ENCODE measurements around the gene C6orf89. TPM values are rescaled to one million over a fixed set of nuclear protein-coding genes. Genes with fewer than 3 reads are reported as not detected.

C6orf89 gene
- total RNA-seq, 2 experiments from 2014 or later: 24.7 to 29.8 TPM

- Mint-ChIP-seq H3K4me3 (no peak overlapping the region), H3K27ac (no peak overlapping the region), H3K27me3 (no peaks in the 10 kb centered on the region), H3K9me3 (no peaks in the 10 kb centered on the region), H3K36me3 (ENCODE audit: low read depth) (peaks cover 36% of the 10 kb centered on the region), H3K4me1 (ENCODE audit: low read depth) (no peaks in the 10 kb centered on the region)
- ATAC-seq (no peak), DNase-seq (no peak)
- intact Hi-C loops (cut with micrococcal nuclease): no loop called here
- ChIA-PET POLR2A (no interaction called here), CTCF (no interaction called here)
- TF ChIP-seq, protein P1, sequence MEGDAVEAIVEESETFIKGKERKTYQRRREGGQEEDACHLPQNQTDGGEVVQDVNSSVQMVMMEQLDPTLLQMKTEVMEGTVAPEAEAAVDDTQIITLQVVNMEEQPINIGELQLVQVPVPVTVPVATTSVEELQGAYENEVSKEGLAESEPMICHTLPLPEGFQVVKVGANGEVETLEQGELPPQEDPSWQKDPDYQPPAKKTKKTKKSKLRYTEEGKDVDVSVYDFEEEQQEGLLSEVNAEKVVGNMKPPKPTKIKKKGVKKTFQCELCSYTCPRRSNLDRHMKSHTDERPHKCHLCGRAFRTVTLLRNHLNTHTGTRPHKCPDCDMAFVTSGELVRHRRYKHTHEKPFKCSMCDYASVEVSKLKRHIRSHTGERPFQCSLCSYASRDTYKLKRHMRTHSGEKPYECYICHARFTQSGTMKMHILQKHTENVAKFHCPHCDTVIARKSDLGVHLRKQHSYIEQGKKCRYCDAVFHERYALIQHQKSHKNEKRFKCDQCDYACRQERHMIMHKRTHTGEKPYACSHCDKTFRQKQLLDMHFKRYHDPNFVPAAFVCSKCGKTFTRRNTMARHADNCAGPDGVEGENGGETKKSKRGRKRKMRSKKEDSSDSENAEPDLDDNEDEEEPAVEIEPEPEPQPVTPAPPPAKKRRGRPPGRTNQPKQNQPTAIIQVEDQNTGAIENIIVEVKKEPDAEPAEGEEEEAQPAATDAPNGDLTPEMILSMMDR (IDR thresholded peaks at IDR 0.05): no peak
Observed at GRCh38 chr6:36973647-36974046, 87.9 kb downstream of the C6orf89 start.

- ATAC-seq (no peak), DNase-seq (no peak)
- Mint-ChIP-seq H3K4me1 (ENCODE audit: low read depth) (peaks cover 10% of the 10 kb centered on the region), H3K36me3 (ENCODE audit: low read depth) (peaks cover 28% of the 10 kb centered on the region), H3K9me3 (no peaks in the 10 kb centered on the region), H3K27ac (no peak overlapping the region), H3K27me3 (no peaks in the 10 kb centered on the region), H3K4me3 (no peak overlapping the region)
- CTCF ChIA-PET: interaction anchor here (1.1 to 1.2 kb wide), 2 partner anchors 38 to 42 kb away, joined by 4 read pairs; no protein-coding TSS in a partner anchor
- TF ChIP-seq, protein P1 (IDR thresholded peaks at IDR 0.05): no peak
- POLR2A ChIA-PET: interaction anchor here (0.6 to 2.9 kb wide), 3 partner anchors 8 to 95 kb away, joined by 3 to 15 read pairs (median 3); partner anchors contain the start of gene MTCH1
- intact Hi-C loops (cut with micrococcal nuclease): no loop called here
Observed at GRCh38 chr6:36975231-36976006, 89.7 kb downstream of the C6orf89 start.

DNA sequence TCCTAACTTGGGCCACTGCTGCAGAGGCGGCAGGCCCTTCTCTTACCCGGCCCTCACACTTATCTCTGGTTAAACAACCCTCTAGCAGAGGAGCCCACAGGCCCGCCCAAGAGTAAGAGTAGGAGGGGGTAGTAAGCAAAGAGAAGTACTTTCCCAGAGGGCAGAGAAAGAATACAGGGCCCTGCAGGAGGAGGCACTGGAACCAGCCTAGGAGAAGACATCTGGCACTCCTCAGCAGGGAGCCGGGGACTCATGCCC, 90.2 kb downstream of the C6orf89 start:
- Mint-ChIP-seq H3K36me3 (ENCODE audit: low read depth) (peaks cover 28% of the 10 kb centered on the region), H3K4me3 (no peak overlapping the region), H3K27ac (no peak overlapping the region), H3K4me1 (ENCODE audit: low read depth) (peaks cover 14% of the 10 kb centered on the region), H3K9me3 (no peaks in the 10 kb centered on the region), H3K27me3 (no peaks in the 10 kb centered on the region)
- TF ChIP-seq, protein P1 (IDR thresholded peaks at IDR 0.05): no peak
- ATAC-seq (no peak), DNase-seq (no peak)
- POLR2A ChIA-PET: interaction anchor here (0.6 to 2.9 kb wide), 4 partner anchors 9 to 95 kb away, joined by 3 to 15 read pairs (median 3); partner anchors contain the start of gene MTCH1
- intact Hi-C loops (cut with micrococcal nuclease): no loop called here
- CTCF ChIA-PET: interaction anchor here (1.1 to 1.2 kb wide), 2 partner anchors 39 to 42 kb away, joined by 4 read pairs; no protein-coding TSS in a partner anchor

- Mint-ChIP-seq H3K4me3 (no peak overlapping the region), H3K27ac (no peak overlapping the region), H3K9me3 (no peaks in the 10 kb centered on the region), H3K36me3 (ENCODE audit: low read depth) (peaks cover 27% of the 10 kb centered on the region), H3K4me1 (ENCODE audit: low read depth) (peaks cover 18% of the 10 kb centered on the region), H3K27me3 (no peaks in the 10 kb centered on the region)
- CTCF ChIA-PET: interaction anchor here (0.7 to 1.1 kb wide), 3 partner anchors 11 to 42 kb away, joined by 3 to 4 read pairs (median 4); no protein-coding TSS in a partner anchor
- DNase-seq (no peak), ATAC-seq (no peak)
- TF ChIP-seq, protein P1 (IDR thresholded peaks at IDR 0.05): no peak
- intact Hi-C loops (cut with micrococcal nuclease): no loop called here
- POLR2A ChIA-PET: interaction anchor here (0.9 to 2.9 kb wide), 3 partner anchors 9 to 30 kb away, joined by 3 to 15 read pairs (median 4); partner anchors contain the start of gene MTCH1
Observed at GRCh38 chr6:36976509-36976908, 90.8 kb downstream of the C6orf89 start.

DNA sequence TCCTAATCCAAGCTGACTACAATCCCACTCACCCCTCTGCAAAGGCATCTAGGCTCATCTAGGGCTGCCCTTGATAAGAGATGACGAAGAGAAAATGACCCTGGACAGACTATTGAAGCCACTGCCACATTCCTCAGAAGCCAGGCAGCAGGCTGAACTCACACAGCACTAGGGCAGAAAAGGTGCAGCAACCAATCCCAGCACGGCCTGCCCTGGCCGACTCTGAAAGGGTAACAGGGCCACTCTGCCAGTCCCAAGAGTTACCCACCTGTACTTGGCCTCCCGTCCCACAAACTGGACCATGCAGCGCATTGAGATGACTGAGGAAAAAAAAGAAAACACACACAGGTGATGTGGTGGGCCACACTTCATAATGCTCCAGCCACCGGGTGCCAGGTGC, 91.2 kb downstream of the C6orf89 start:
- intact Hi-C loops (cut with micrococcal nuclease): no loop called here
- CTCF ChIA-PET: interaction anchor here (0.7 to 1.4 kb wide), 3 partner anchors 11 to 73 kb away, joined by 3 to 4 read pairs (median 3); no protein-coding TSS in a partner anchor
- POLR2A ChIA-PET: interaction anchor here (0.8 to 2.9 kb wide), 4 partner anchors 8 to 30 kb away, joined by 3 to 15 read pairs (median 4); partner anchors contain the start of gene MTCH1
- TF ChIP-seq, protein P1 (IDR thresholded peaks at IDR 0.05): no peak
- no peaks in the 10 kb centered on the region for H3K27me3 Mint-ChIP-seq
- DNase-seq: no peak
- peaks cover 29% of the 10 kb centered on the region for H3K36me3 Mint-ChIP-seq (ENCODE audit: low read depth)
- H3K4me3 Mint-ChIP-seq: no peak overlapping the region
- no peak for ATAC-seq
- no peak overlapping the region for H3K27ac Mint-ChIP-seq
- H3K4me1 Mint-ChIP-seq (ENCODE audit: low read depth): peaks cover 22% of the 10 kb centered on the region
- no peaks in the 10 kb centered on the region for H3K9me3 Mint-ChIP-seq

Measured in activated CD8-positive, alpha-beta T cell treated with anti-CD3 and anti-CD28 coated beads for 36 hours (primary cell).